IMR-90 (cell line): ENCODE data around the gene GPR62.

Source experiments
- CTCF ChIP-seq: conservative IDR thresholded peaks from 2 replicates; pipeline ENCODE4 v1.5.1; 2012; ENCODE audit warnings: mild to moderate bottlenecking, low read depth, low read length, improper control_type of control experiment
- RAD21 ChIP-seq: IDR thresholded peaks from 2 replicates; pipeline ENCODE4 v1.6.1; 2012; ENCODE audit warnings: low read length, improper control_type of control experiment
- SMC3 ChIP-seq: fragments of 150-350 bp; IDR thresholded peaks from 2 replicates; pipeline ENCODE4 v1.6.1; 2016; ENCODE audit warnings: low read depth, mild to moderate bottlenecking, antibody characterized with exemption, low read length, moderate library complexity

GRCh38 chr3:51992017-51992682 is 37.0 kb downstream of the GPR62 start:
- no peak for TF ChIP-seq CTCF
- TF ChIP-seq SMC3 = no peak
- TF ChIP-seq RAD21 = no peak
